HG03469 (cell line): Measurements from ENCODE around the gene BCHE.

Source experiments
- ATAC-seq: cut with Tn5 transposase; IDR thresholded peaks from one replicate; pipeline ENCODE4 v1.9.1; 2021; ENCODE audit warnings: mild to moderate bottlenecking, moderate library complexity, moderate number of reproducible peaks; ENCODE audit not compliant: unreplicated experiment

Gene BCHE

GRCh38 chr3:165837058-165837525, at the start of gene BCHE:
TSS of gene BCHE (minus strand) at chr3:165837423. CDS start at chr3:165831033, 6,390 bp downstream.
- no peak for ATAC-seq

- ATAC-seq = no peak
Observed at GRCh38 chr3:165885558-165886270, 48.5 kb upstream of the BCHE start.

GRCh38 chr3:165884518-165884917, 47.3 kb upstream of the BCHE start:
- no peak for ATAC-seq

- no peak for ATAC-seq
Observed at GRCh38 chr3:165883863-165884478, 46.7 kb upstream of the BCHE start.

GRCh38 chr3:165883117-165883516, 45.9 kb upstream of the BCHE start:
- no peak for ATAC-seq

GRCh38 chr3:165875644-165876043, 38.4 kb upstream of the BCHE start:
- no peak for ATAC-seq

- no peak for ATAC-seq
Observed at GRCh38 chr3:165874663-165875489, 37.7 kb upstream of the BCHE start.

GRCh38 chr3:165868088-165868487, 30.9 kb upstream of the BCHE start:
- no peak for ATAC-seq

GRCh38 chr3:165859061-165859460, 21.8 kb upstream of the BCHE start:
- ATAC-seq = no peak

GRCh38 chr3:165855581-165855980, 18.4 kb upstream of the BCHE start:
- ATAC-seq = no peak

GRCh38 chr3:165854696-165855095, 17.5 kb upstream of the BCHE start:
- no peak for ATAC-seq

GRCh38 chr3:165852711-165853110, 15.5 kb upstream of the BCHE start:
- ATAC-seq = no peak

GRCh38 chr3:165852191-165852590, 15.0 kb upstream of the BCHE start:
- no peak for ATAC-seq

- no peak for ATAC-seq
Observed at GRCh38 chr3:165846056-165846455, 8.8 kb upstream of the BCHE start.

GRCh38 chr3:165839296-165840076, 2.3 kb upstream of the BCHE start:
- ATAC-seq = no peak

- no peak for ATAC-seq
Observed at GRCh38 chr3:165837801-165838200, 578 bp upstream of the BCHE start.

- no peak for ATAC-seq
Observed at GRCh38 chr3:165835431-165835830, 1.8 kb downstream of the BCHE start.

- ATAC-seq = no peak
Observed at GRCh38 chr3:165830746-165831145, 6.5 kb downstream of the BCHE start.

GRCh38 chr3:165827883-165828282, 9.3 kb downstream of the BCHE start:
- ATAC-seq = no peak

GRCh38 chr3:165827233-165827632, 10.0 kb downstream of the BCHE start:
- ATAC-seq = no peak

GRCh38 chr3:165820671-165821123, 16.5 kb downstream of the BCHE start:
- no peak for ATAC-seq
